B cell (primary cell): ENCODE data around the gene SLC17A8. TPM values are rescaled to one million over a fixed set of nuclear protein-coding genes. Genes with fewer than 3 reads are reported as not detected.

Experiments
- ATAC-seq: fragments of 200-7000 bp; cut with Tn5 transposase; one replicate; pipeline ENCODE4 v1.10.0; 2021; ENCODE audit warnings: low read depth, mild to moderate bottlenecking, moderate number of reproducible peaks, moderate library complexity
- CTCF ChIA-PET: fragments of 350-600 bp; sonication (Branson Sonifier 250); formaldehyde crosslinking; loops from one replicate; lab custom pipeline; 2021; ENCODE audit warnings: antibody characterized with exemption, inconsistent platforms; lab: Charles Lee
- POLR2A ChIA-PET: fragments of 350-600 bp; sonication (Branson Sonifier 250); formaldehyde crosslinking; loops from one replicate; lab custom pipeline; 2021; ENCODE audit warnings: antibody characterized with exemption; lab: Charles Lee
- DNase-seq: peaks from one replicate; pipeline ENCODE4 v3.0.0; 2013
- H2AFZ ChIP-seq: 2 replicates; pipeline ENCODE4 v1.6.1; 2012; ENCODE audit warnings: mild to moderate bottlenecking, low read depth, low read length; ENCODE audit not compliant: insufficient read depth, poor library complexity, severe bottlenecking
- H3K27ac ChIP-seq, 2 donors: 1 replicate in 1 of 2; 2 replicates in 1 of 2; pipeline ENCODE4 v1.5.1; 2012 to 2013; ENCODE audit warnings: low read length in 2 of 2, mild to moderate bottlenecking in 2 of 2, moderate library complexity in 1 of 2
- H3K27me3 ChIP-seq, 4 experiments: fragments of 200-600 bp in 1 of 4; sonication (generic) in 1 of 4; replicated peaks in 1 of 4; 1 replicate in 2 of 4; 2 replicates in 2 of 4; pipeline versions ENCODE4 v1.6.1 to v1.7.0; 2013 to 2016; ENCODE audit warnings: low read length in 3 of 4, mild to moderate bottlenecking in 2 of 4, mixed read lengths in 1 of 4, moderate library complexity in 1 of 4; ENCODE audit not compliant: insufficient read depth in 4 of 4, control insufficient read depth in 3 of 4; ENCODE audit errors: control extremely low read depth in 1 of 4
- H3K36me3 ChIP-seq, 2 experiments: replicated peaks in 1 of 2; 1 replicate in 1 of 2; 2 replicates in 1 of 2; pipeline versions ENCODE4 v1.6.1 to v1.7.1; 2013; ENCODE audit warnings: low read length in 1 of 2; ENCODE audit not compliant: insufficient read depth in 2 of 2, control insufficient read depth in 1 of 2; ENCODE audit errors: control extremely low read depth in 1 of 2, extremely low read depth in 1 of 2
- H3K4me1 ChIP-seq, 2 donors: fragments of 200-600 bp in 1 of 2; sonication (generic) in 1 of 2; 1 replicate in 1 of 2; 2 replicates in 1 of 2; pipeline versions ENCODE4 v1.5.1 to v1.6.1; 2013 to 2017; ENCODE audit warnings: low read length in 2 of 2; ENCODE audit not compliant: control insufficient read depth in 2 of 2, insufficient read depth in 2 of 2
- H3K4me2 ChIP-seq: replicated peaks from 2 replicates; pipeline ENCODE3; 2012; ENCODE audit warnings: mild to moderate bottlenecking, low read depth, low read length; ENCODE audit not compliant: poor library complexity, severe bottlenecking
- H3K4me3 ChIP-seq, 5 experiments: fragments of 200-600 bp in 1 of 5; sonication (generic) in 1 of 5; 1 replicate in 3 of 5; 2 replicates in 2 of 5; pipeline versions ENCODE4 v1.5.1 to v1.7.0; 2011 to 2016; ENCODE audit warnings: low read length in 4 of 5, mild to moderate bottlenecking in 4 of 5, low read depth in 2 of 5, control low read depth in 1 of 5, moderate library complexity in 1 of 5; ENCODE audit not compliant: insufficient read depth in 1 of 5; ENCODE audit errors: control extremely low read depth in 1 of 5, extremely low read depth in 1 of 5
- H3K79me2 ChIP-seq: fragments of 200-600 bp; sonication (generic); one replicate; pipeline ENCODE4 v1.6.0; 2016; ENCODE audit warnings: low read length; ENCODE audit not compliant: control insufficient read depth, insufficient read depth
- H3K9ac ChIP-seq: fragments of 200-600 bp; sonication (generic); 2 replicates; pipeline ENCODE4 v1.6.1; 2017; ENCODE audit warnings: mild to moderate bottlenecking, low read length, moderate library complexity
- H3K9me3 ChIP-seq, 3 donors: one replicate each; pipeline versions ENCODE4 v1.6.1 to v1.7.1; 2013; ENCODE audit warnings: low read length in 2 of 3; ENCODE audit not compliant: control insufficient read depth in 2 of 3, insufficient read depth in 1 of 3; ENCODE audit errors: control extremely low read depth in 1 of 3
- H4K20me1 ChIP-seq: 2 replicates; pipeline ENCODE4 v1.6.0; 2012; ENCODE audit warnings: mild to moderate bottlenecking, low read length; ENCODE audit not compliant: insufficient read depth, control insufficient read depth, poor library complexity, severe bottlenecking
- H3K27ac Mint-ChIP-seq: one replicate; pipeline ENCODE4 v1.8.0; 2021; ENCODE audit warnings: mixed read lengths
- H3K27me3 Mint-ChIP-seq: one replicate; pipeline ENCODE4 v1.8.0; 2021; ENCODE audit warnings: mixed read lengths
- H3K4me1 Mint-ChIP-seq: one replicate; pipeline ENCODE4 v1.8.0; 2021; ENCODE audit warnings: mixed read lengths
- H3K4me3 Mint-ChIP-seq: one replicate; pipeline ENCODE4 v1.8.0; 2021; ENCODE audit warnings: mixed read lengths
- H3K9me3 Mint-ChIP-seq: one replicate; pipeline ENCODE4 v1.8.0; 2022; ENCODE audit warnings: mixed read lengths; ENCODE audit not compliant: insufficient read depth
- CTCF ChIP-seq: fragments of 200-600 bp; IDR thresholded peaks from one replicate; pipeline ENCODE4 v1.8.0; 2022; ENCODE audit warnings: antibody characterized with exemption, mild to moderate bottlenecking
- EZH2 ChIP-seq: IDR thresholded peaks from 2 replicates; pipeline ENCODE4 v1.6.1; 2012; ENCODE audit warnings: borderline replicate concordance, low read depth, mild to moderate bottlenecking, moderate library complexity, low read length; ENCODE audit not compliant: insufficient read depth, poor library complexity, severe bottlenecking
- WGBS: methylation state at CpG from one replicate; pipeline ENCODE4 v1.1.5; 2013; ENCODE audit warnings: missing lambda C conversion rate; ENCODE audit not compliant: insufficient coverage; 5-methylcytosine and 5-hydroxymethylcytosine counted together
- intact Hi-C: fragments of 100-400 bp; cut with micrococcal nuclease; formaldehyde crosslinking; loops from one replicate; pipeline ENCODE4 v1.10.0; 2022
- polyA plus RNA-seq: library from polyadenylated mRNA; depleted of rRNA; stranded (reverse); fragments of >200 nt; gene quantifications from 2 replicates; pipeline ENCODE4 v1.2.3, GENCODE V29; 2012
- total RNA-seq, 2 donors: library from RNA; stranded (reverse); fragments of 120-200 nt in 1 of 2; gene quantifications; 1 replicate in 1 of 2; 2 replicates in 1 of 2; pipeline versions ENCODE4 v1.2.3 to v1.2.4, GENCODE V29; 2013 to 2022

SLC17A8 gene
- total and polyA plus RNA-seq, 2 donors (not counting 1 experiment from before 2014, with no cell fraction given) = not detected

GRCh38 chr12:100463661-100464060, 106.8 kb downstream of the SLC17A8 start:
- no peak for DNase-seq
- Mint-ChIP-seq H3K4me1 (no peaks in the 10 kb centered on the region), H3K27ac (no peak overlapping the region), H3K4me3 (no peak overlapping the region), H3K9me3 (no peaks in the 10 kb centered on the region), H3K27me3 (no peaks in the 10 kb centered on the region)
- ATAC-seq = no peak
- TF ChIP-seq EZH2 (no peak), CTCF (no peak)
- Histone ChIP-seq H3K4me3 (no peak overlapping the region), H3K9ac (no peak overlapping the region), H3K27ac (no peak overlapping the region), H3K9me3 (no peaks in the 10 kb centered on the region), H2AFZ (no peak overlapping the region), H3K4me2 (no peak overlapping the region), H3K36me3 (no peaks in the 10 kb centered on the region), H3K4me1 (no peaks in the 10 kb centered on the region), H3K79me2 (no peaks in the 10 kb centered on the region), H4K20me1 (no peaks in the 10 kb centered on the region), H3K27me3 (no peaks in the 10 kb centered on the region)
- ChIA-PET POLR2A (no interaction called here), CTCF (interaction anchor here (0.7 kb wide), 1 partner anchor 20 kb away, joined by 3 read pairs; no protein-coding TSS in a partner anchor)
- WGBS = 100% methylated on average over 1 of the region's 1 CpG
- intact Hi-C loops = no loop called here

- no peaks in the 10 kb centered on the region for H4K20me1 ChIP-seq
- Mint-ChIP-seq H3K9me3 (no peaks in the 10 kb centered on the region), H3K4me1 (no peaks in the 10 kb centered on the region), H3K27me3 (no peaks in the 10 kb centered on the region), H3K4me3 (no peak overlapping the region), H3K27ac (no peak overlapping the region)
- H3K4me3 ChIP-seq = no peak overlapping the region
- TF ChIP-seq EZH2 (no peak), CTCF (no peak)
- no peaks in the 10 kb centered on the region for H3K9me3 ChIP-seq
- H3K4me2 ChIP-seq = no peak overlapping the region
- no peak overlapping the region for H3K9ac ChIP-seq
- no peak for DNase-seq
- intact Hi-C loops = no loop called here
- no peak overlapping the region for H3K27ac ChIP-seq
- H2AFZ ChIP-seq = no peak overlapping the region
- no peaks in the 10 kb centered on the region for H3K36me3 ChIP-seq
- H3K4me1 ChIP-seq = no peaks in the 10 kb centered on the region
- no peaks in the 10 kb centered on the region for H3K27me3 ChIP-seq
- CTCF ChIA-PET = interaction anchor here (0.7 kb wide), 1 partner anchor 19 kb away, joined by 3 read pairs; no protein-coding TSS in a partner anchor
- POLR2A ChIA-PET = no interaction called here
- no peaks in the 10 kb centered on the region for H3K79me2 ChIP-seq
- ATAC-seq = no peak
- no CpG with 5 or more reads among the region's 1 CpG for WGBS
These were observed 107.7 kb downstream of the SLC17A8 start for GRCh38 chr12:100464529-100464928.
